ENCODE data around the gene IL12RB1.
"Not testable (repeated sequence)": the region's sequence is repeated elsewhere in the genome, so short reads cannot be mapped to it uniquely, and the experiment has no call there.

The IL12RB1 gene

GRCh38 chr19:18119013-18119716 is 32.4 kb upstream of the IL12RB1 start:
- no peaks in the 10 kb centered on the region for H3K27me3 Mint-ChIP-seq
- H3K4me3 Mint-ChIP-seq, result peak overlapping the region; percentile 91
- H3K27ac Mint-ChIP-seq, result peak overlapping the region; percentile 96
- H3K9me3 Mint-ChIP-seq (ENCODE audit: low read depth), result no peaks in the 10 kb centered on the region
- no peaks in the 10 kb centered on the region for H3K36me3 Mint-ChIP-seq
- peaks cover 32% of the 10 kb centered on the region for H3K4me1 Mint-ChIP-seq (ENCODE audit: low read depth)

GRCh38 chr19:18118420-18119012 is 31.8 kb upstream of the IL12RB1 start:
- Mint-ChIP-seq H3K27me3 (no peaks in the 10 kb centered on the region), H3K9me3 (ENCODE audit: low read depth) (no peaks in the 10 kb centered on the region), H3K27ac (peak overlapping the region; percentile 96), H3K4me1 (ENCODE audit: low read depth) (peaks cover 32% of the 10 kb centered on the region), H3K4me3 (peak overlapping the region; percentile 91), H3K36me3 (no peaks in the 10 kb centered on the region)

GRCh38 chr19:18117692-18118378 is 31.1 kb upstream of the IL12RB1 start:
- H3K4me3 Mint-ChIP-seq, result peak overlapping the region; percentile 91
- peak overlapping the region; percentile 96 for H3K27ac Mint-ChIP-seq
- no peaks in the 10 kb centered on the region for H3K27me3 Mint-ChIP-seq
- peaks cover 33% of the 10 kb centered on the region for H3K4me1 Mint-ChIP-seq (ENCODE audit: low read depth)
- no peaks in the 10 kb centered on the region for H3K36me3 Mint-ChIP-seq
- no peaks in the 10 kb centered on the region for H3K9me3 Mint-ChIP-seq (ENCODE audit: low read depth)

DNA sequence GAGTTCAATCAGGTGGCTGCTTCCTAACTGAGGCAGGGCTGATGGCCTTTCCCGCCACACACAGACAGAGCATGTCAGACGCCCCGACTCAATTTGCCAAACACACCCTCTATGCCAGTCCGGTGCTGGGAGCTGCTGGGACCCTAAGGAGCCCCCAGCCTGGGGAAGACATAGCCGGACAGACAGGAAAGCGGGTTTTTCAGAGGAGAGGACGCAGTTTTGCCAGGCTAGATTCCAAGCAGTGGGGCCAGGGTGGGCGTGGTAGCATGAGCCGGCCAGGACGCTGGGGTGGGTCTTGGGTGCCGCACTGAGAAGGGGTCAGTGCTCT is 30.6 kb upstream of the IL12RB1 start:
- Mint-ChIP-seq H3K27me3 (no peaks in the 10 kb centered on the region), H3K9me3 (ENCODE audit: low read depth) (no peaks in the 10 kb centered on the region), H3K4me3 (peak overlapping the region; percentile 84), H3K36me3 (no peaks in the 10 kb centered on the region), H3K27ac (peak overlapping the region; percentile 80), H3K4me1 (ENCODE audit: low read depth) (peaks cover 35% of the 10 kb centered on the region)

GRCh38 chr19:18114483-18114882 is 27.7 kb upstream of the IL12RB1 start:
- Mint-ChIP-seq H3K4me3 (no peak overlapping the region), H3K4me1 (ENCODE audit: low read depth) (peaks cover 31% of the 10 kb centered on the region), H3K27ac (no peak overlapping the region), H3K27me3 (no peaks in the 10 kb centered on the region), H3K9me3 (ENCODE audit: low read depth) (no peaks in the 10 kb centered on the region), H3K36me3 (no peaks in the 10 kb centered on the region)

GRCh38 chr19:18113827-18114226 is 27.1 kb upstream of the IL12RB1 start:
- no peaks in the 10 kb centered on the region for H3K27me3 Mint-ChIP-seq
- H3K9me3 Mint-ChIP-seq (ENCODE audit: low read depth), result no peaks in the 10 kb centered on the region
- H3K4me3 Mint-ChIP-seq, result no peak overlapping the region
- H3K27ac Mint-ChIP-seq, result no peak overlapping the region
- H3K36me3 Mint-ChIP-seq, result no peaks in the 10 kb centered on the region
- H3K4me1 Mint-ChIP-seq (ENCODE audit: low read depth), result peaks cover 27% of the 10 kb centered on the region

- H3K27me3 Mint-ChIP-seq, result no peaks in the 10 kb centered on the region
- H3K36me3 Mint-ChIP-seq, result no peaks in the 10 kb centered on the region
- peak overlapping the region; percentile 32 for H3K4me3 Mint-ChIP-seq
- H3K27ac Mint-ChIP-seq, result no peak overlapping the region
- peaks cover 22% of the 10 kb centered on the region for H3K4me1 Mint-ChIP-seq (ENCODE audit: low read depth)
- no peaks in the 10 kb centered on the region for H3K9me3 Mint-ChIP-seq (ENCODE audit: low read depth)
These were observed 26.3 kb upstream of the IL12RB1 start for GRCh38 chr19:18112989-18113478.

DNA sequence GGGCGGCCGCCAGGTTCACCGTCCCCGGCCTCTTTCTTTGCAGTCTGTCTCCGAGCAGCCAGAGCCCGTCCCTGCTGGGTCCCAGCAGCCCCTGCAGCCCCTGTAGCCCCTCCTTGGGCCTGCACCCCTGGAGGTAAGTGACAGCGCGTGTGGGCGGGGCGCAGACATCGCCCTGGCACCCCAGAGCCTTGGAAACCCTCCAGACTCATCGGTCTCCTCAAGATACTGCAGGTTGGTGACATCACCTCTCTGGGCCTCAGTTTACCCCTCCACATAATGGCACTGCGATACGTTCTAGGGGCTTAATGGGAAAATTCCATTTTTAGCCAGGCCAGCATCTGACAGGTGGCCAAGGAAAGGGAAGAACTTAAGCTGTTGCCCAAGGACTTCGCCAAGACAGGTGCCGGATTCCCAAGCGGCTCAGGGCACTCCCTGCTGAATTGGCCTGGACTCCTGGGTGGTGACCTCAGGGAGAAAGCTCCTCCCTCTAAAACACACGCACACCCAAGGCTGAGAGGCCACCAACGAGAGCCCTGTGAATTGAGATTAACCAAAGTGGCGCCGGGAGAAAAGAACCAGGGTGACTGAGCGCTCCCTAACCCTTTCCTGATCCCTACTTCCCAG is 24.0 kb upstream of the IL12RB1 start:
- Mint-ChIP-seq H3K27me3 (no peaks in the 10 kb centered on the region), H3K4me1 (ENCODE audit: low read depth) (peaks cover 15% of the 10 kb centered on the region), H3K9me3 (ENCODE audit: low read depth) (no peaks in the 10 kb centered on the region), H3K27ac (no peak overlapping the region), H3K4me3 (peak overlapping the region; percentile 64), H3K36me3 (no peaks in the 10 kb centered on the region)

DNA sequence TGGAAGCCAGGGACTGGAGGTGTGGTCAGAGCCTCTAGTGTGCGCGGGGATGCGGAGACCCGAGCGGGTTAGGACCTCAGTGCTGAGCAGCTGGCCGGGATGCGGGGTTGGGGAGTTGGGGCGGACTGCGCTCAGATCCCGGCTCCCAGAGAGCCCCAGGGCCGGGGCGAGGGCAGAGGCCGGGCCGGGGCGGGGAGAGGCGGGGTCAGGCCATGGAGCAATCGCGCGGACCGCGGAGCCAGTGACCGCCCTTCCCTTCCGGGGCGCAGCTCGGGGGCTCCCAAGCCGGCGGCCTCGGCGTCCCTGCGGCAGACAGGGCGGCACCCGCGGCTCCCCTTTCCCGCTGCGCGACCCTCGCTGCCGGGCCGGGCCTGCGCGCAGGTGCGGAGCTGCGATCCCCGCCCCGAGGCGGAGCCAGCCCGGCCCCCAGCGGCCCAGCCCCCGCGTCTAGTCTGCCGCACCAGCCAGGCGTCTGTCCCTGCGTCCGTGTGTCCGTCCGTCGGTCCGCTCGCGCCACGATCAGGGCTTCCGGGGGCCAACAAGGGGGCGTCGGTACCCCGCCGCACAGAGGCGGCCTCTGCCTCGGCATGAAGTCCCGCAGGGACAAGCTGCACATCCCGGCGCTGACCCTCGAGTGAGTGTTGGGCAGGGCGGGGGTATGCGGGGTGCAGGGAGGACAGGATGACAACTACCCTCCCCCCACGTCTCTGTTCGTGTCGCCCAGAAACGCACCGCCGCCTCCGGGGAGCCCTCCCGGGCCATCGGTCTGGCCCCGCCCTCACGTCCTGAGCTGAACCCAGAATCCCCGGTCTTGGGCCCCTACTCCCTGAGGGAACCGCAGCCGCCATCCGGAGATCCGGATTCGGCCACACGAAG is 23.2 kb upstream of the IL12RB1 start:
- H3K9me3 Mint-ChIP-seq (ENCODE audit: low read depth), result no peaks in the 10 kb centered on the region
- no peaks in the 10 kb centered on the region for H3K27me3 Mint-ChIP-seq
- peak overlapping the region; percentile 87 for H3K4me3 Mint-ChIP-seq
- no peak overlapping the region for H3K27ac Mint-ChIP-seq
- H3K4me1 Mint-ChIP-seq (ENCODE audit: low read depth), result peaks cover 12% of the 10 kb centered on the region
- H3K36me3 Mint-ChIP-seq, result no peaks in the 10 kb centered on the region

DNA sequence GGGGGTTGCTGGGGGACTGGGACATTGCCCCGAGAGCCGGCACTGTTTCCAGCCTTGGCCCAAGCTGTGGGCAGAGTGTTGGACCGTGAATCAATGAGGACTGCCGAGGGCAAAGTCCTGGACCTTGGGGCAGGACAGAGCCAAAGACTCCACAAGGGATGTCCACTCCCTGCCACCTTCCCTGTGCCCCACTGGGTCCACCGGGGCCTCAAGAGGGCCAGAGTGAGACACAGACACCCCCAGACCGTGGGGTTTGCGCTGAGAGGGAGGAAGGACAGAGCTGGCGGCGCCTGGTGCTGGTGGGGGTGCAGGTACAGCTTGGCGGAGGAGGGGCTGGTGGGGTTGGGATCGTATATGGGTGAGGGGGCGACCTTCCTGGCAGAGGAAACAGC is 22.6 kb upstream of the IL12RB1 start:
- Mint-ChIP-seq H3K36me3 (no peaks in the 10 kb centered on the region), H3K4me1 (ENCODE audit: low read depth) (peaks cover 18% of the 10 kb centered on the region), H3K9me3 (ENCODE audit: low read depth) (no peaks in the 10 kb centered on the region), H3K4me3 (peak overlapping the region; percentile 87), H3K27ac (peak overlapping the region; percentile 62), H3K27me3 (no peaks in the 10 kb centered on the region)

DNA sequence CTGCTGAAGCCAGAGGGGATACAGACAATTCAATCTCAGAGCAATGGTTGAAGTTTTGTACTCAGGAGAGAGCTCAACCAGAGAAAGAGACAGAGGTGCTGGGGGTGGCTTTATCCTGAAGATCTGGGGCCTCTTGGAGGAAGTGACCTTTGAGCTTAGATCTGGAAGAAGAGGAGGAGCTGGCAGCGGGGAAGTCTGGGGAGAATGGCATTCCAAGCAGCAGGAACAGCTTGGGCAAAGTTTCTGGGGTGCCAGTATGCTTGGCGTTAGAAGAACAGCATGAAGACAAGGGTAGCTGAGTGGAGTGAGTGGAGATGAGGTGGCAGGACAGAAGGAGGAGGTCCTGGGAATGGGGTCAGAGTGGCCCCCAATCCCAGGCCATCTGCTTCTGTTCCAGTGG is 22.2 kb upstream of the IL12RB1 start:
- Mint-ChIP-seq H3K27me3 (no peaks in the 10 kb centered on the region), H3K4me3 (peak overlapping the region; percentile 87), H3K4me1 (ENCODE audit: low read depth) (peaks cover 20% of the 10 kb centered on the region), H3K9me3 (ENCODE audit: low read depth) (no peaks in the 10 kb centered on the region), H3K27ac (peak overlapping the region; percentile 62), H3K36me3 (no peaks in the 10 kb centered on the region)

- Mint-ChIP-seq H3K27me3 (no peaks in the 10 kb centered on the region), H3K4me1 (ENCODE audit: low read depth) (peaks cover 18% of the 10 kb centered on the region), H3K9me3 (ENCODE audit: low read depth) (no peaks in the 10 kb centered on the region), H3K4me3 (peak overlapping the region; percentile 38), H3K36me3 (no peaks in the 10 kb centered on the region), H3K27ac (no peak overlapping the region)
These were observed 20.5 kb upstream of the IL12RB1 start for GRCh38 chr19:18107235-18107634.

GRCh38 chr19:18105259-18105658 is 18.5 kb upstream of the IL12RB1 start:
- H3K36me3 Mint-ChIP-seq, H3K27me3 Mint-ChIP-seq, H3K27ac Mint-ChIP-seq: not testable (repeated sequence)

GRCh38 chr19:18104793-18105131 is 18.0 kb upstream of the IL12RB1 start:
- peaks cover 15% of the 10 kb centered on the region for H3K4me1 Mint-ChIP-seq (ENCODE audit: low read depth)
- H3K36me3 Mint-ChIP-seq, result no peaks in the 10 kb centered on the region
- no peaks in the 10 kb centered on the region for H3K9me3 Mint-ChIP-seq (ENCODE audit: low read depth)
- no peak overlapping the region for H3K27ac Mint-ChIP-seq
- H3K4me3 Mint-ChIP-seq, result peak overlapping the region; percentile 82
- no peaks in the 10 kb centered on the region for H3K27me3 Mint-ChIP-seq

More at GRCh38 chr19:18105259-18105658, 18.5 kb upstream of the IL12RB1 start:
- Mint-ChIP-seq H3K4me3 (peak overlapping the region; percentile 82), H3K4me1 (ENCODE audit: low read depth) (peaks cover 14% of the 10 kb centered on the region)
- H3K9me3 Mint-ChIP-seq (ENCODE audit: low read depth), result not testable (repeated sequence)
